ENCODE measurements around the gene CEP350. TPM values are rescaled to one million over a fixed set of nuclear protein-coding genes. Genes with fewer than 3 reads are reported as not detected.

The CEP350 gene
- total RNA-seq, 1 experiment from 2014 or later: 41.1 TPM

- ChIA-PET CTCF (no interaction called here), POLR2A (no interaction called here)
- H3K9me3 ChIP-seq (ENCODE audit: control insufficient read depth, insufficient read depth, low read depth, low read length): no peaks in the 10 kb centered on the region
- H3K27me3 ChIP-seq (ENCODE audit: control insufficient read depth, insufficient read depth, low read length): no peaks in the 10 kb centered on the region
- peaks cover 2% of the 10 kb centered on the region; the same call in 1 of the 2 replicates for H3K36me3 ChIP-seq (ENCODE audit: control insufficient read depth, insufficient read depth, low read length)
- ATAC-seq: no peak
- no peak for DNase-seq (ENCODE audit: low read depth, low spot score)
- no TSS peak for BruUV-seq (replicated peaks)
- H3K27ac ChIP-seq (ENCODE audit: low read length): no peak overlapping the region
- no peak overlapping the region for H3K4me3 ChIP-seq (ENCODE audit: low read depth in 2 of 2, low read length in 2 of 2)
- TF ChIP-seq REST (IDR thresholded peaks at IDR 0.05; ENCODE audit: insufficient read depth in 1 of 2, low read depth in 2 of 2, low read length in 1 of 2) (no peak), CTCF (IDR thresholded peaks at IDR 0.05) (no peak), POLR2AphosphoS5 (IDR thresholded peaks at IDR 0.05; ENCODE audit: low read depth, low read length) (no peak), TCF7L2 (IDR thresholded peaks at IDR 0.05; ENCODE audit: low read depth, low read length) (no peak), SIN3A (IDR thresholded peaks at IDR 0.05; ENCODE audit: borderline replicate concordance, insufficient read depth, low read depth, low read length) (no peak)
- intact Hi-C loops (cut with micrococcal nuclease; ENCODE audit: unreplicated experiment) (no loop called here), in situ Hi-C loops (cut with HindIII; ENCODE audit: low pct_unique_long_range_greater_than_20kb, low sequenced_read_pairs) (no loop called here)
- peaks cover 19% of the 10 kb centered on the region for H3K4me1 ChIP-seq (ENCODE audit: control insufficient read depth, insufficient read depth, low read length)
These were observed 196.4 kb downstream of the CEP350 start for GRCh38 chr1:180150982-180151381.

- Histone ChIP-seq H3K4me3 (ENCODE audit: low read depth in 2 of 2, low read length in 2 of 2) (no peak overlapping the region), H3K36me3 (ENCODE audit: control insufficient read depth, insufficient read depth, low read length) (peaks cover 2% of the 10 kb centered on the region; the same call in 1 of the 2 replicates), H3K27me3 (ENCODE audit: control insufficient read depth, insufficient read depth, low read length) (no peaks in the 10 kb centered on the region), H3K27ac (ENCODE audit: low read length) (0 out of 2 replicates have a peak overlapping the region, but pooled peaks have one; percentile 18), H3K9me3 (ENCODE audit: control insufficient read depth, insufficient read depth, low read depth, low read length) (no peaks in the 10 kb centered on the region), H3K4me1 (ENCODE audit: control insufficient read depth, insufficient read depth, low read length) (peaks cover 24% of the 10 kb centered on the region)
- no TSS peak for BruUV-seq (replicated peaks)
- ChIA-PET POLR2A (no interaction called here), CTCF (no interaction called here)
- peak; percentile 67 for DNase-seq (ENCODE audit: low read depth, low spot score)
- ATAC-seq: no peak
- in situ Hi-C loops (cut with HindIII; ENCODE audit: low pct_unique_long_range_greater_than_20kb, low sequenced_read_pairs): no loop called here
- intact Hi-C loops (cut with micrococcal nuclease; ENCODE audit: unreplicated experiment): no loop called here
- no peak for TF ChIP-seq CTCF (IDR thresholded peaks at IDR 0.05)
- no peak for TF ChIP-seq SIN3A (IDR thresholded peaks at IDR 0.05; ENCODE audit: borderline replicate concordance, insufficient read depth, low read depth, low read length)
- no peak for TF ChIP-seq REST (IDR thresholded peaks at IDR 0.05; ENCODE audit: insufficient read depth in 1 of 2, low read depth in 2 of 2, low read length in 1 of 2)
- no peak for TF ChIP-seq TCF7L2 (IDR thresholded peaks at IDR 0.05; ENCODE audit: low read depth, low read length)
- no peak for TF ChIP-seq POLR2AphosphoS5 (IDR thresholded peaks at IDR 0.05; ENCODE audit: low read depth, low read length)
These were observed 196.9 kb downstream of the CEP350 start for GRCh38 chr1:180151508-180151907.
